Subcutaneous abdominal adipose tissue (tissue), 5 donors: ENCODE measurements around the gene SYTL2.
A peak's percentile ranks its signal among the peaks of the same experiment; 100 is the strongest.
"Not testable (repeated sequence)": the region's sequence is repeated elsewhere in the genome, so short reads cannot be mapped to it uniquely, and the experiment has no call there.

Experiments
- H3K27ac ChIP-seq: one replicate; pipeline ENCODE4 v1.7.0; 2013; ENCODE audit warnings: low read depth, mild to moderate bottlenecking, inconsistent platforms, low read length, moderate library complexity
- H3K27me3 ChIP-seq, 5 donors: one replicate each; pipeline ENCODE4 v1.7.0; 2013; ENCODE audit warnings: low read length in 5 of 5, inconsistent platforms in 1 of 5; ENCODE audit not compliant: control insufficient read depth in 5 of 5, insufficient read depth in 4 of 5
- H3K36me3 ChIP-seq, 5 donors: one replicate each; pipeline ENCODE4 v1.7.0; 2013; ENCODE audit warnings: low read length in 5 of 5; ENCODE audit not compliant: control insufficient read depth in 5 of 5, insufficient read depth in 5 of 5
- H3K4me1 ChIP-seq, 5 donors: one replicate each; pipeline ENCODE4 v1.7.0; 2013; ENCODE audit warnings: low read length in 5 of 5, mild to moderate bottlenecking in 3 of 5, moderate library complexity in 1 of 5; ENCODE audit not compliant: control insufficient read depth in 5 of 5, insufficient read depth in 5 of 5
- H3K4me3 ChIP-seq, 5 donors: one replicate each; pipeline ENCODE4 v1.7.0; 2013; ENCODE audit warnings: low read length in 5 of 5, low read depth in 1 of 5
- H3K9ac ChIP-seq, 5 donors: one replicate each; pipeline ENCODE4 v1.7.0; 2013; ENCODE audit warnings: low read length in 5 of 5, mild to moderate bottlenecking in 4 of 5, moderate library complexity in 3 of 5
- H3K9me3 ChIP-seq, 5 donors: one replicate each; pipeline ENCODE4 v1.7.0; 2013; ENCODE audit warnings: low read length in 5 of 5; ENCODE audit not compliant: control insufficient read depth in 5 of 5
- donor health status: healthy.
- donor health status: healthy.
- donor health status: healthy.
- donor health status: healthy.
- donor health status: healthy.

Gene SYTL2

GRCh38 chr11:85679576-85679975 lies 131.4 kb downstream of the SYTL2 start:
- H3K4me3 ChIP-seq, result no peak overlapping the region

GRCh38 chr11:85673393-85673792 lies 137.5 kb downstream of the SYTL2 start:
- no peaks in the 10 kb centered on the region for H3K36me3 ChIP-seq
- H3K9ac ChIP-seq, result no peak overlapping the region
- no peak overlapping the region for H3K4me3 ChIP-seq
- no peak overlapping the region for H3K27ac ChIP-seq
- H3K4me1 ChIP-seq, result no peaks in the 10 kb centered on the region
- H3K27me3 ChIP-seq, result no peaks in the 10 kb centered on the region
- no peaks in the 10 kb centered on the region for H3K9me3 ChIP-seq

More at GRCh38 chr11:85679576-85679975, 131.4 kb downstream of the SYTL2 start:
- Histone ChIP-seq H3K27ac (no peak overlapping the region), H3K4me1 (peaks cover 0 to 11% (median 9%) of the 10 kb centered on the region in 5 donors), H3K9ac (no peak overlapping the region), H3K36me3 (no peaks in the 10 kb centered on the region), H3K27me3 (no peaks in the 10 kb centered on the region), H3K9me3 (no peaks in the 10 kb centered on the region)

GRCh38 chr11:85672105-85672902 lies 138.6 kb downstream of the SYTL2 start:
- no peaks in the 10 kb centered on the region for H3K4me1 ChIP-seq
- H3K9me3 ChIP-seq, result no peaks in the 10 kb centered on the region
- no peak overlapping the region for H3K9ac ChIP-seq
- H3K27me3 ChIP-seq, result no peaks in the 10 kb centered on the region
- H3K4me3 ChIP-seq, result no peak overlapping the region
- H3K36me3 ChIP-seq, result no peaks in the 10 kb centered on the region
- no peak overlapping the region for H3K27ac ChIP-seq

- H3K4me1 ChIP-seq, H3K27ac ChIP-seq, H3K4me3 ChIP-seq, H3K27me3 ChIP-seq, H3K36me3 ChIP-seq, H3K9ac ChIP-seq, H3K9me3 ChIP-seq: not testable (repeated sequence)
These were observed 139.8 kb downstream of the SYTL2 start for GRCh38 chr11:85670949-85671663.

GRCh38 chr11:85668157-85668556 lies 142.8 kb downstream of the SYTL2 start:
- Histone ChIP-seq H3K36me3 (no peaks in the 10 kb centered on the region), H3K4me1 (peaks cover under 1 to 15% (median 7%) of the 10 kb centered on the region in 5 donors), H3K27ac (no peak overlapping the region), H3K9me3 (no peaks in the 10 kb centered on the region), H3K9ac (no peak overlapping the region), H3K27me3 (no peaks in the 10 kb centered on the region), H3K4me3 (no peak overlapping the region)

GRCh38 chr11:85666687-85667086 lies 144.3 kb downstream of the SYTL2 start:
- no peak overlapping the region for H3K9ac ChIP-seq
- peaks cover 4 to 28% (median 20%) of the 10 kb centered on the region in 5 donors for H3K4me1 ChIP-seq
- H3K27me3 ChIP-seq, result no peaks in the 10 kb centered on the region

GRCh38 chr11:85665733-85666132 lies 145.2 kb downstream of the SYTL2 start:
- H3K27me3 ChIP-seq, result no peaks in the 10 kb centered on the region
- peaks cover 0 to 1% (median 0%) of the 10 kb centered on the region in 5 donors for H3K36me3 ChIP-seq
- H3K4me1 ChIP-seq, result peaks cover 4 to 37% (median 30%) of the 10 kb centered on the region in 5 donors
- peak overlapping the region in 3 of 5 donors; percentile 62 to 84 (median 78) for H3K4me3 ChIP-seq
- no peak overlapping the region for H3K9ac ChIP-seq
- peak overlapping the region; percentile 98 for H3K27ac ChIP-seq
- H3K9me3 ChIP-seq, result no peaks in the 10 kb centered on the region

More at GRCh38 chr11:85666687-85667086, 144.3 kb downstream of the SYTL2 start:
- Histone ChIP-seq H3K36me3 (no peaks in the 10 kb centered on the region), H3K9me3 (no peaks in the 10 kb centered on the region), H3K4me3 (no peak overlapping the region), H3K27ac (no peak overlapping the region)

- H3K4me1 ChIP-seq, result peaks cover 4 to 39% (median 33%) of the 10 kb centered on the region in 5 donors
- peaks cover 0 to 8% (median 4%) of the 10 kb centered on the region in 5 donors for H3K36me3 ChIP-seq
- H3K4me3 ChIP-seq, result peak within 1 kb of the TSS; percentile 78 to 94 (median 90)
- H3K9me3 ChIP-seq, result no peaks in the 10 kb centered on the region
- no peaks in the 10 kb centered on the region for H3K27me3 ChIP-seq
- H3K27ac ChIP-seq, result peak within 1 kb of the TSS; percentile 98
- H3K9ac ChIP-seq, result peak within 1 kb of the TSS; percentile 71 to 100 (median 98)
These were observed 146.1 kb downstream of the SYTL2 start, which contains the start of gene CREBZF for GRCh38 chr11:85664615-85665481. TSS of gene CREBZF (minus strand) at chr11:85665129. CDS start at chr11:85664875, 254 bp downstream.

GRCh38 chr11:85663753-85664614 lies 147.0 kb downstream of the SYTL2 start:
- Histone ChIP-seq H3K4me3 (peak overlapping the region; percentile 78 to 94 (median 90)), H3K9me3 (no peaks in the 10 kb centered on the region), H3K36me3 (peaks cover 0 to 8% (median 5%) of the 10 kb centered on the region in 5 donors), H3K27me3 (no peaks in the 10 kb centered on the region), H3K4me1 (peaks cover 4 to 42% (median 38%) of the 10 kb centered on the region in 5 donors), H3K27ac (peak overlapping the region; percentile 98), H3K9ac (peak overlapping the region; percentile 71 to 100 (median 98))
